HepG2 (cell line): ENCODE results near the gene LYZL1.

Experiments used
- CTCF ChIP-seq: sonication (generic); formaldehyde crosslinking; IDR thresholded peaks from 2 replicates; pipeline ENCODE4 v1.5.0; 2020; ENCODE audit warnings: mild to moderate bottlenecking, missing genetic modification reagents, moderate library complexity
- ELF4 ChIP-seq: sonication (generic); formaldehyde crosslinking; IDR thresholded peaks from 2 replicates; pipeline ENCODE4 v1.5.0; 2020; ENCODE audit warnings: missing genetic modification reagents, mild to moderate bottlenecking, moderate library complexity, borderline replicate concordance
- EP300 ChIP-seq, 3 experiments: sonication (generic) in 1 of 3; formaldehyde crosslinking in 1 of 3; IDR thresholded peaks; 2 replicates each; pipeline versions ENCODE4 v1.5.1 to v1.6.1; 2011 to 2020; ENCODE audit warnings: low read depth in 2 of 3, low read length in 2 of 3, borderline replicate concordance in 1 of 3, improper control_type of control experiment in 1 of 3, mild to moderate bottlenecking in 1 of 3, missing genetic modification reagents in 1 of 3, moderate library complexity in 1 of 3
- EZH2 ChIP-seq: conservative IDR thresholded peaks from 2 replicates; pipeline ENCODE4 v1.6.1; 2012; ENCODE audit warnings: mild to moderate bottlenecking, low read depth, low read length, moderate library complexity
- GTF2F1 ChIP-seq: fragments of 150-350 bp; IDR thresholded peaks from 2 replicates; pipeline ENCODE4 v1.6.1; 2014; ENCODE audit warnings: low read length
- MEIS2 ChIP-seq: sonication (generic); formaldehyde crosslinking; IDR thresholded peaks from 2 replicates; pipeline ENCODE4 v1.9.0; 2021; ENCODE audit warnings: mild to moderate bottlenecking, missing genetic modification reagents
- MIER3 ChIP-seq: IDR thresholded peaks from 2 replicates; pipeline ENCODE4 v1.6.1; 2016; ENCODE audit warnings: missing compliant biosample characterization, borderline replicate concordance
- PRDM15 ChIP-seq: sonication (generic); formaldehyde crosslinking; IDR thresholded peaks from 2 replicates; pipeline ENCODE4 v1.4.0; 2020; ENCODE audit warnings: missing genetic modification reagents
- SMARCC2 ChIP-seq: fragments of 450-650 bp; IDR thresholded peaks from 2 replicates; pipeline ENCODE4 v1.6.1; 2017; ENCODE audit warnings: antibody characterized with exemption, mild to moderate bottlenecking
- ZNF121 ChIP-seq: sonication (generic); formaldehyde crosslinking; IDR thresholded peaks from 2 replicates; pipeline ENCODE4 v1.5.0; 2020; ENCODE audit warnings: mild to moderate bottlenecking, missing genetic modification reagents
- ZNF589 ChIP-seq: sonication (generic); formaldehyde crosslinking; conservative IDR thresholded peaks from 2 replicates; pipeline ENCODE4 v1.8.0; 2022; ENCODE audit warnings: mild to moderate bottlenecking, moderate library complexity, missing genetic modification reagents
- ZNF619 ChIP-seq: sonication (generic); formaldehyde crosslinking; IDR thresholded peaks from 2 replicates; pipeline ENCODE4 v1.4.0; 2020; ENCODE audit warnings: mild to moderate bottlenecking, missing genetic modification reagents
- ZNF816 ChIP-seq: sonication (generic); formaldehyde crosslinking; IDR thresholded peaks from 2 replicates; pipeline ENCODE4 v1.8.0; 2022; ENCODE audit warnings: missing genetic modification reagents, mild to moderate bottlenecking, borderline replicate concordance

- TF ChIP-seq MIER3 (no peak), ZNF589 (no peak), CTCF (no peak), EP300 (IDR thresholded peaks at IDR 0.05; ENCODE audit: low read depth in 2 of 2, low read length in 2 of 2) (no peak), EP300 (CRISPR knock-in tag; IDR thresholded peaks at IDR 0.05; ENCODE audit: borderline replicate concordance) (no peak), MEIS2 (CRISPR knock-in tag) (no peak), ZNF816 (CRISPR knock-in tag) (no peak), ZNF121 (CRISPR knock-in tag) (no peak), GTF2F1 (no peak), EZH2 (no peak), ELF4 (no peak), ZNF619 (no peak), SMARCC2 (no peak), PRDM15 (CRISPR knock-in tag) (no peak)
Measured at GRCh38 chr10:29252811-29253689, 35.8 kb upstream of the LYZL1 start.
